ENCODE results near the gene HERPUD1.
A peak's percentile ranks its signal among the peaks of the same experiment; 100 is the strongest.
"Not testable (repeated sequence)": the region's sequence is repeated elsewhere in the genome, so short reads cannot be mapped to it uniquely, and the experiment has no call there.

Gene HERPUD1

DNA sequence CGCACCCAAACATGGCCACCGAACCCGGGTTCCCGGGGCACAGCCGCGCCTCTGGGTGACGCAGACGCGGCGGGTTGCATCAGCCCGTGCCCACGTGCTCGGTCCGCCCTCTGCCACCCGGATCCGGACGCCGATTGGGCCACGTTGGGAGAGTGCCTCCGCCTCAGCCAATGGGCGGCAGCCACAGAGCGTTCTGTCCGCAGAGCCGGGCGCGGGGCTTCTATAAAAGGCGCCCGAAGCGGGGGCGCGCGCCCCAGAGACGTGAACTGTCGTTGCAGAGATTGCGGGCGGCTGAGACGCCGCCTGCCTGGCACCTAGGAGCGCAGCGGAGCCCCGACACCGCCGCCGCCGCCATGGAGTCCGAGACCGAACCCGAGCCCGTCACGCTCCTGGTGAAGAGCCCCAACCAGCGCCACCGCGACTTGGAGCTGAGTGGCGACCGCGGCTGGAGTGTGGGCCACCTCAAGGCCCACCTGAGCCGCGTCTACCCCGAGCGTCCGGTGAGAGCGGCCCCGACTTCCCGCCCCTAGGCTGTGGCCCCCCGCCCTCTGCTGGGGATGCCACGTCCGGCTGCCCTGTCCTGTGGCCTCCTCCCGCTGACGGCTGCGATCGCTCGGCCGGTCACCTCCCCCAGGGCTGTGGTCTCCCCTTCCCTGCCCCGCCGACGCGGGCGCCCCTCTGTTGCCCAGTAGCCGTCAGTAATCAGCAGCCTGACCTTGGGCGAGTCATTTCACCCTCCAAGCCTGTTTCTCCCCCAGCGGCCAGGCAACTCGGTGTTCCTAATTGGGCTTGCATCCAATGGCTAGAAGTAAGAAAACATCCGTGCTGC lies at the start of gene HERPUD1:
TSS of gene HERPUD1 (plus strand) at position 251 of the 829 bp plus-strand sequence. CDS start at position 354, 103 bp downstream.
- DNase-seq: peak; percentile 98

DNA sequence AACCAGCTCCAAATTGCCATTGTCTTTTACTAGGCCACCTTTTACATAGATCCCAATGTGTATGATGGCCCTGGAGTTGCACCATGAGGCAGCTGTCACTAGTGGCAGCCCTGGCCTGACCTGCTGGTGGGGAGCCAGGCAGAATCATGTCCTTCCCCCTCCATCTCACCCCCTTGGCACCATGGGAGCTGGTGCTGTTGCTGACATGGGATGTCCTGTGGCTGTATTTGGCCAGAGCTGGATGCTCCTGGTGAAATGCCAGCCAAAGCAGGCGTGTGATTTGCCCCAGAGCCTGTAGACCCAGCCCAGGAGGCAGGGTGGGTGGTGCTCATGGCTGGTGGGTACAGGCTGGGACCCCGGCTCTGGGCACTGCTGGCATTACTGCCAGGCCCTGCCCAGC lies 48.4 kb upstream of the HERPUD1 start:
- DNase-seq: no peak

- no peak for DNase-seq
These were observed 47.8 kb upstream of the HERPUD1 start for GRCh38 chr16:56884026-56884582.

DNA sequence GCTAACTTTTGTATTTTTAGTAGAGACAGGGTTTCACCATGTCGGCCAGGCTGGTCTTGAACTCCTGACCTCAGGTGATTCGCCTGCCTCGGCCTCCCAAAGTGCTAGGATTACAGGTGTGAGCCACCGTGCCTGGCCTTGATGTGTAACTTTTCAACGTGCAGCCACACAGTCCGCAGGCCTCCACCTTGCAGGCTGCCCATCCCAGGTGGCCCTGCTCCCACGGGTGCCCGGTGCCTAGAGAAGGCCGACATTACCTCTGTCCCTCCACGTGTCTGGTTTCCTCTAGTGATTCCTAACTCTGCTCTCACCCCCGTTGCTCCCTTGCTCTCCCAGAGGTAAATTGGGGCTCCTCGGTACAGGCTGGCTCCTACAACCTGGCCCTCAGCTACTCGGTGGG lies 47.0 kb upstream of the HERPUD1 start:
- DNase-seq: not testable (repeated sequence)

DNA sequence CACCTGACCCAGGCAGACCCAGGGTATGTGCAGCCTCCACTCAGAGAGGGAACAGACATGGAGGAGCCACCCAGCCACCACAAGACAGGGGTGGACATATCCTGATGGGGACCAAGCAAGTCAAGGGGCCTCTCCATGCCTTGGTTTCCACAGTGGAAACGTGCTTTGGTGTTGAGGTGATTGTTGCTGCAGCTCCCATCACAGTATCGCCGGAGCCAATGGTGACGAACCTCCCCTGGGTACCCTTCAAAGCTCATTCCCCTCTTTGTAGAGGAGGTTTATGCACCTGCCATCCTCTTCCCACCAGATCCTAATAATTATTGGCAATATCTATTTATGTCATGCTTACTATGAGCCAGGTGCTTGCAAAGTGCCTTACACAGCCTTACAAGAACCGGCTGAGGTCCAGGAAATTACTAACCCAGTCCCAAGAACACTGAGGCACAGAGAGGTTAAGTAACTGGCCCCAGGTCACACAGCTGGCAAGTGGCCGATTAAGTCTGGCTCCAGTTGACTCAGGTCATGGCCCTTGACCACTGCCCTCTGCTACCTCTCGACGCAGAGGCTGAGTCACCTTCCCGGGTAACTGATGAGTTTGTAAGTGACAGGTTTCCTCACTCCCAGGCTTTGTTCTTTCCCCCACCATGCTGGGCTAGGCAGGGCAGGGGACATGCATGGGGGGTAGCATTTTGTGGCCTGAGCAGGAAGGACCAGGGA lies 46.3 kb upstream of the HERPUD1 start:
- no peak for DNase-seq

GRCh38 chr16:56886296-56886695 lies 45.6 kb upstream of the HERPUD1 start:
- DNase-seq: no peak

DNA sequence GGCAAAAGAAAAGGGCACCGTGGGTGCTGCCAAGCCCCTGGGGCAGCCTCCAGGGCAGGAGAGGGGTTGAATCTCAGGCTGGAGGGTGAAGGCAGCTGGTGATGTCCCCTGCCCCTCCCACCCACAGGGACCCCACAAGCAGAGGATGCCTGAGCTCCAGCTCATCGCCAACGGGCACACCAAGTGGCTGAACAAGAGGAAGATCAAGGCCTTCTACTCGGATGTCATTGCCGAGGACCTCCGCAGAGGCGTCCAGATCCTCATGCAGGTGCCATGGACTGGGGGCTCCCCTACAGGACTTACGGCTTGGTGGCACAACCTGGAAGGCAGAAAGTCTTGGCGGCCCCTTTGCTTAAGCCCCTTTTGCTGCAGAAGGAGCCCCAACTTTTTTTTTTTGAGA lies 45.1 kb upstream of the HERPUD1 start:
- no peak for DNase-seq

- no peak for DNase-seq
These were observed 43.1 kb upstream of the HERPUD1 start for GRCh38 chr16:56888806-56889205.

DNA sequence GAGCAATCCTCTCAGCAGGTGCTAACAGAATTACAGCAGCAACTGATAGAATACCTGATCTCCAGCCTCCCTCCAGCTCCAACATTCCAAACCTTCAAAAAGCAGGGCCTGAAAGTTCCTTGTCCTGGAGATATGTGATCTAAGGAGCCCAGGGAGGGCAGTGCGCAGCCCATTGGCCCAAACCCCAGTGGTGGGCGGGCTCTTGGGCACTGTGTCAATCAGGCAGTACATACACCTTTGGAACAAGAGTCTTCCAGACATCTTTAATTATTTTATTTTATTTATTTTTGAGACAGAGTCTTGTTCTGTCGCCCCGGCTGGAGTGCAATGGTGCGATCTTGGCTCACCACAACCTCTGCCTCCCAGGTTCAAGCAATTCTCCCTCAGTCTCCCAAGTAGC lies 42.7 kb upstream of the HERPUD1 start:
- DNase-seq: no peak

- DNase-seq: no peak
These were observed 40.3 kb upstream of the HERPUD1 start for GRCh38 chr16:56891685-56892084.

- no peak for DNase-seq
These were observed 39.2 kb upstream of the HERPUD1 start for GRCh38 chr16:56892705-56893104.

DNA sequence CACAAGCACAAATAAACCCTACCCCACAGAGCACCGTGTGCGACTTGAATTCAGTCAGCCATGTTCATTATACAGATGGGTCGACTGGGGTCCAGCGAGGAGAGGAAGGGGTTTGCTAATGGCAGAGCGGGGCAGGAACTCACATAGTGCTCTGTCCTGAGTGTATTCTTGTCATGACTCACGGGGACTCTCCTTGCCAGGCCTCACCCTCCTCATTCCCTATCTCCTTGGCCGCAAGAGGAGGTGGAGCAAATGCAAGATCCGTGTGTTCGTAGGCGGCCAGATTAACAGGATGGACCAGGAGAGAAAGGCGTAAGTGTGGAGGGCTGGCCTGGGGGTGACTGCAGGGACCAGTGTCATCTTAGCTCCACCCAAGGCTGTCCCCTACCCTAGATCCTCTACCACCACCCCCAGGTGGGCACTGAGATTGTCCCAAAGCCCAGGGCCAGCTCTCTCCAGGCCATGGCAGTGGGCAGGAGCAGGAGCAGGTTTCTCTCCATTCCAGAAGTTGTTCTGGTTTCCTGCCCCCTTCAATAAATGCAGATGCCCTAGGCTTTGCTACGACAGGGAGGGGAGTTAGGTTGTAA lies 37.5 kb upstream of the HERPUD1 start:
- no peak for DNase-seq

GRCh38 chr16:56895813-56896212 lies 36.1 kb upstream of the HERPUD1 start:
- DNase-seq: no peak

GRCh38 chr16:56896244-56896643 lies 35.7 kb upstream of the HERPUD1 start:
- no peak for DNase-seq

- DNase-seq: no peak
These were observed 34.7 kb upstream of the HERPUD1 start for GRCh38 chr16:56897026-56897799.

- DNase-seq: no peak
These were observed 33.1 kb upstream of the HERPUD1 start for GRCh38 chr16:56898847-56899246.

GRCh38 chr16:56903866-56904265 lies 28.1 kb upstream of the HERPUD1 start:
- no peak for DNase-seq

DNA sequence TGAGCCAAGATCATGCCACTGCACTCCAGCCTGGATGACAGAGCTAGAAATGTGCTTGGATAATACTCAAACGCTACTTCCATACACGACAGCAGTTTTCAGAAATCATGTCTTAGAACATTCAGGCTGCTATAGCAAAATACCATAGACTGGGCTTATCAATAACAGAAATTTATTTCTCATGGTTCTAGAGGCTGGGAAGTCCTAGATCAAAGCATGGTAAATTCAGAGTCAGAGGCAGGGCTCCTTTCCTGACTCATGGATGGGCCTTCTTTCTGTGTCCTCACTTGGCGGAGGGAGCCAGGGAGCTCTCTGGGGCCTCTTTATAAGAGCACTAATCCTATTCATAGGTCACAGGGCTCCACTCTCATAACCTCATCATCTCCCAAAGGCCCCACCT lies 24.5 kb upstream of the HERPUD1 start:
- DNase-seq: no peak

DNA sequence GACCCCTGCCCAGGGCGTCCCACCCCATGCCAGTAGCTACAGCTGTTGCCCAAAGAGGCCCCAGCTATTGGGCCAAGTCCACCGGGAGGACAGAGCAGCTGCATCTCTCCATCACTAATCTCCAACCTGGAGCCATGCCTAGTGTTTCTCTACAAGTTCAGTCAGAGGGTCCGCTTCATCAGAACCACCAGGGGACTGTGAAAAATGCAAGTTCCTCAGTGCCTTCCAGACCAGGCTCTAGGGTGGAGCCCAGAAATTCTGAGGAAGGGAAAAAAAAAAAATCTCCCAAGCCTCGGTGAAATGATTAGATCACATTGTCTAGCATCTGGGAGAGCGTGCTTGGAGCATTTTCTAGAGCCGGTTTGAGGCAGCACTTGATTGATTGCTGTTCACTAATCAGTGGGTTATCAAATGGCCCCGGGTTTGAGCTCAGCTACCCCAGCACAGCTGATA lies 22.4 kb upstream of the HERPUD1 start:
- no peak for DNase-seq

GRCh38 chr16:56910112-56910511 lies 21.8 kb upstream of the HERPUD1 start:
- no peak for DNase-seq

DNA sequence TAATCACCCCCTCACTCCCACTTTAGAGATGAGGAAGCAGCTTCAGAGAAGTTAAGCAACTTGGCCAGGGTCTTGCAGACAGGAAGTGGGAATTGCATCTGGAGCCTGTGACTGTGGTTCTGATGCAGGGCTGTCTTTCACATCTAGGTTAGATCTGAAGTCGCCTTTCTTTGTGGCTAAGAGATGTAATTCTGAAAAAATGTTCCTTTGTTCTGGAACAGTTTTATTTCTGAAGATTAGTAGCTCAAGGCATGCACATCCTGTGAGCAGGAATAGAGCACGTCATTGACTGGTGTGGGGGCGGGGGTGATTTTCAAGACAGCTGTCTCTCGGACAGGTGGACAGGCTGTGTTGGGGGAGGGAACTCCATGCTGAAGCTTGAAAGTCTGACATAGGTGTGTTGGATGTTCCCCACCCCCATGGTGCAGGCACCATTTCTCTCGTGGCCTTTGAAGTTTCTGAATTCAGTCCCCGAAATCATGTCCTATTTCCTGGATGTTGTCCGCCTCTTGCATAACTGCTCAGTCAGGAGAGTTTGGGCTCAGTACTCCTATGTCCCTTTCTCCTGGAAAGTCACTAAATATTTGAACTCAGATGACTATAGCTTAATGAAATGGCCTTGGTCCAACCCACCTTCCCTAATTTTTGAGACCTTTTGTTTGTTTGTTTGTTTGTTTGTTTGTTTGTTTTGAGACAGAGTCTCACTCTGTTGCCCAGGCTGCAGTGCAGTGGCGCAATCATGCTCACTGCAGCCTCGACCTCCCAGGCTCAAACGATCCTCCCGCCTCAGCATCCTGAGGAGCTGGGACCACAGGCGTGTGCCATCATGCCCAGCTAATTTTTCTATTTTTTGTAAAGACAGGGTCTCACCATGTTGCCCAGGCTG lies 21.0 kb upstream of the HERPUD1 start:
- DNase-seq: peak; percentile 75
